ENCODE results near the gene AHCYL1.

- TF ChIP-seq BHLHE40 (IDR thresholded peaks at IDR 0.05; ENCODE audit: borderline replicate concordance), result no peak
- TF ChIP-seq SP1 (IDR thresholded peaks at IDR 0.05), result no peak
- no peak for TF ChIP-seq LEF1 (IDR thresholded peaks at IDR 0.05; ENCODE audit: borderline replicate concordance)
- TF ChIP-seq SUZ12 (IDR thresholded peaks at IDR 0.05), result no peak
Measured at GRCh38 chr1:110056776-110057175, 72.2 kb downstream of the AHCYL1 start.
